GM12878 (cell line): ENCODE results near the gene MAML3. TPM values are rescaled to one million over a fixed set of nuclear protein-coding genes. Genes with fewer than 3 reads are reported as not detected.

ENCODE experiments used
- ATAC-seq: fragments of 200-7000 bp; cut with Tn5 transposase; 3 replicates; pipeline ENCODE4 v1.9.1; 2020; ENCODE audit warnings: mild to moderate bottlenecking, moderate library complexity
- BruUV-seq: library from RNA; stranded (reverse); fragments of 400-500 nt; replicated peaks from 2 replicates; lab custom pipeline; 2021; lab: Mats Ljungman, UMichigan
- CTCF ChIA-PET: fragments of 300-600 bp; sonication (Branson Sonifier 250); formaldehyde crosslinking; extraction: SDS; loops from one replicate; lab custom pipeline; 2021; ENCODE audit warnings: inconsistent platforms; lab: Yijun Ruan, JAX
- POLR2A ChIA-PET: fragments of 350-600 bp; formaldehyde crosslinking; extraction: SDS; loops from one replicate; lab custom pipeline; 2021; ENCODE audit warnings: inconsistent platforms; lab: Charles Lee
- RAD21 ChIA-PET: fragments of 300-600 bp; sonication (Branson Sonifier 250); formaldehyde crosslinking; loops from one replicate; lab custom pipeline; 2023; ENCODE audit warnings: antibody characterized with exemption; ENCODE audit not compliant: unreplicated experiment; lab: Charles Lee
- SMC1A ChIA-PET: fragments of 300-600 bp; sonication (Branson Sonifier 250); formaldehyde crosslinking; loops from one replicate; lab custom pipeline; 2023; ENCODE audit not compliant: unreplicated experiment, uncharacterized antibody; lab: Charles Lee
- DNase-seq: peaks from one replicate; pipeline ENCODE4 v3.0.0-alpha.2; 2011; ENCODE audit warnings: low read depth, low spot score
- FAIRE-seq: peaks from 3 replicates; lab custom pipeline; 2011; peaks lifted over from hg19 to GRCh38; lab: Jason Lieb, UNC
- H2AFZ ChIP-seq: 2 replicates; pipeline ENCODE4 v1.6.0; 2011; ENCODE audit warnings: low read depth, low read length, control low read depth; ENCODE audit not compliant: control insufficient read depth
- H3K27ac ChIP-seq: 2 replicates; pipeline ENCODE4 v1.5.1; 2011; ENCODE audit warnings: control low read depth; ENCODE audit not compliant: control insufficient read depth, insufficient read depth
- H3K27me3 ChIP-seq, 2 experiments: replicated peaks in 1 of 2; 2 replicates each; pipeline versions ENCODE4 v1.6.0 to v1.6.1; 2011; ENCODE audit warnings: low read length in 1 of 2; ENCODE audit not compliant: control insufficient read depth in 2 of 2, insufficient read depth in 2 of 2
- H3K36me3 ChIP-seq, 2 experiments: 2 replicates each; pipeline ENCODE4 v1.5.1; 2011; ENCODE audit warnings: low read length in 1 of 2; ENCODE audit not compliant: control insufficient read depth in 2 of 2, insufficient read depth in 2 of 2
- H3K4me1 ChIP-seq: 2 replicates; pipeline ENCODE4 v1.6.1; 2011; ENCODE audit warnings: mild to moderate bottlenecking, low read length, moderate library complexity, mixed read lengths; ENCODE audit not compliant: control insufficient read depth, insufficient read depth
- H3K4me2 ChIP-seq: 2 replicates; pipeline ENCODE4 v1.6.0; 2011; ENCODE audit warnings: control low read depth; ENCODE audit not compliant: control insufficient read depth, insufficient read depth
- H3K4me3 ChIP-seq: fragments of 200-600 bp; sonication (generic); 2 replicates; pipeline ENCODE4 v1.5.1; 2016
- H3K79me2 ChIP-seq: 2 replicates; pipeline ENCODE4 v1.6.0; 2011; ENCODE audit warnings: low read length; ENCODE audit not compliant: control insufficient read depth, insufficient read depth
- H3K9ac ChIP-seq: 2 replicates; pipeline ENCODE4 v1.8.0; 2011; ENCODE audit warnings: low read length, control low read depth, mixed read lengths; ENCODE audit not compliant: control insufficient read depth, insufficient read depth
- H3K9me3 ChIP-seq: replicated peaks from 3 replicates; pipeline ENCODE4 v1.5.1; 2011; ENCODE audit warnings: mild to moderate bottlenecking, low read length; ENCODE audit not compliant: control insufficient read depth, insufficient read depth
- H4K20me1 ChIP-seq: 2 replicates; pipeline ENCODE4 v1.6.0; 2011; ENCODE audit not compliant: control insufficient read depth, insufficient read depth
- CEBPB ChIP-seq, 2 experiments: fragments of 150-350 bp in 1 of 2; IDR thresholded peaks; 2 replicates each; pipeline ENCODE4 v1.6.1; 2012 to 2014; ENCODE audit warnings: low read depth in 2 of 2, low read length in 2 of 2, borderline replicate concordance in 1 of 2, inconsistent platforms in 1 of 2
- IKZF1 ChIP-seq: fragments of 450-650 bp; conservative IDR thresholded peaks from 2 replicates; pipeline ENCODE4 v1.6.1; 2017; ENCODE audit warnings: antibody characterized with exemption, mild to moderate bottlenecking
- IKZF2 ChIP-seq, 2 experiments: fragments of 450-650 bp; IDR thresholded peaks; 2 replicates each; pipeline ENCODE4 v1.6.1; 2017; ENCODE audit warnings: mild to moderate bottlenecking in 2 of 2, moderate library complexity in 2 of 2
- KAT2A ChIP-seq: conservative IDR thresholded peaks from 2 replicates; pipeline ENCODE4 v1.6.1; 2011; ENCODE audit warnings: low read depth, low read length; ENCODE audit not compliant: control insufficient read depth
- NBN ChIP-seq: fragments of 450-650 bp; IDR thresholded peaks from 2 replicates; pipeline ENCODE4 v1.6.1; 2016
- NR2F1 ChIP-seq: fragments of 450-650 bp; conservative IDR thresholded peaks from 2 replicates; pipeline ENCODE4 v1.6.1; 2017; ENCODE audit warnings: mild to moderate bottlenecking
- PAX5 ChIP-seq: IDR thresholded peaks from 2 replicates; pipeline ENCODE4 v1.6.1; 2011; ENCODE audit warnings: low read depth, low read length, borderline replicate concordance
- TCF3 ChIP-seq: IDR thresholded peaks from 2 replicates; pipeline ENCODE4 v1.6.1; 2012; ENCODE audit warnings: low read depth, mild to moderate bottlenecking, low read length, borderline replicate concordance; ENCODE audit not compliant: insufficient read depth
- ZNF24 ChIP-seq: fragments of 450-650 bp; IDR thresholded peaks from 2 replicates; pipeline ENCODE4 v1.6.1; 2017; ENCODE audit warnings: antibody characterized with exemption, mild to moderate bottlenecking
- WGBS: methylation state at CpG from one replicate; pipeline ENCODE4 v1.1.6; 2016; ENCODE audit warnings: low lambda C conversion rate; ENCODE audit not compliant: insufficient replicate concordance, insufficient coverage; ENCODE audit errors: missing lambda C conversion rate; 5-methylcytosine and 5-hydroxymethylcytosine counted together
- in situ Hi-C: fragments of 300-500 bp; cut with MboI; formaldehyde crosslinking; loops from 9 replicates; pipeline ENCODE4 v1.14.3; 2018; ENCODE audit warnings: mixed read lengths
- intact Hi-C: fragments of 100-400 bp; cut with micrococcal nuclease; formaldehyde crosslinking; loops from one replicate; pipeline ENCODE4 v1.14.2; 2022; ENCODE audit not compliant: unreplicated experiment
- polyA plus RNA-seq, 11 experiments: library from polyadenylated mRNA; depleted of rRNA in 4 of 11; unstranded in 6 of 11; stranded (reverse) in 5 of 11; fragments of >200 nt; fragmentation: Nextera tagmentation in 4 of 11; fragmentation: Illumina TruSeq in 1 of 11; extraction: Ambion mirVana in 4 of 11; extraction: Trizol in 1 of 11; gene quantifications; 1 replicate in 1 of 11; 2 replicates in 10 of 11; pipeline versions ENCODE4 v1.2.1 to v1.2.3, GENCODE V29; 2011 to 2016; ENCODE audit warnings: inconsistent platforms in 2 of 11, missing spikeins in 2 of 11, low read depth in 1 of 11
- total RNA-seq, 4 experiments: library from RNA; depleted of rRNA in 3 of 4; stranded (reverse); fragments of >200 nt in 3 of 4; fragmentation: Illumina TruSeq in 1 of 4; extraction: Trizol in 1 of 4; gene quantifications; 2 replicates each; pipeline versions ENCODE4 v1.2.1 to v1.2.3, GENCODE V29; 2013 to 2021
- TF ChIP-seq, protein P1 (sequence below): fragments of 450-650 bp; IDR thresholded peaks from 2 replicates; pipeline ENCODE4 v1.6.1; 2017; ENCODE audit warnings: antibody characterized with exemption, mild to moderate bottlenecking, moderate library complexity
- TF ChIP-seq, protein P2 (sequence below): fragments of 450-650 bp; IDR thresholded peaks from 2 replicates; pipeline ENCODE4 v1.6.1; 2017; ENCODE audit warnings: mild to moderate bottlenecking, low read depth, inconsistent platforms; ENCODE audit not compliant: poor library complexity, severe bottlenecking
- TF ChIP-seq, protein P3 (sequence below): IDR thresholded peaks from 2 replicates; pipeline ENCODE4 v1.6.1; 2012; ENCODE audit warnings: low read depth, low read length, improper control_type of control experiment

MAML3 gene
- total and polyA plus RNA-seq, 10 of the 15 experiments (the other 5 are each of a cell fraction or from before 2014, with no cell fraction given), result under 0.01 to 0.53 (median 0.06) TPM; not detected in 2

DNA sequence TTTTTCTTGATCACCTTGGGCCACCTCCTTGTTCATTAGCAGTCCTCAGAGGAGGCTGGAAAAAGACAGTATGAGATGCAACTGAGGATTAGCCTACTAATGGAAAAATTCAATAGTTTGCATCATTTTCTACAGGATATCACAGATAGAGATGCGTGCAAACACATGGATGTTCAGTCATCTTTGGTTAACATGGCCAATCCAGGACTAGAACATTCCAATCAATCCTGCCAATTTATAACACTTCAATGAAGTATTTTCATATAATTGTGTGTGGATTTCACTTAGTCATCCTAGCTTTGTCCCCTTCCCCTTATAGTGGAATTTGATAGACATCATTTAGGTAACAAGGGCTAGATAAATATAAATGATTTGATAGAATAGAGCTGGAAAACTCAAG, 42.7 kb downstream of the MAML3 start:
- H3K27ac ChIP-seq, result no peak overlapping the region
- in situ Hi-C loops, result no loop called here
- no peaks in the 10 kb centered on the region for H3K79me2 ChIP-seq
- RAD21 ChIA-PET, result no interaction called here
- peaks cover 0 to 2% of the 10 kb centered on the region in 2 experiments; a peak in 2 of 4 replicates for H3K27me3 ChIP-seq
- no peak for TF ChIP-seq IKZF2 (IDR thresholded peaks at IDR 0.05)
- TF ChIP-seq IKZF1, result no peak
- no peak for TF ChIP-seq CEBPB (IDR thresholded peaks at IDR 0.05; ENCODE audit: borderline replicate concordance in 1 of 2, low read depth in 2 of 2, low read length in 2 of 2)
- no peak for TF ChIP-seq NR2F1
- no peak for TF ChIP-seq TCF3
- TF ChIP-seq, protein P1, sequence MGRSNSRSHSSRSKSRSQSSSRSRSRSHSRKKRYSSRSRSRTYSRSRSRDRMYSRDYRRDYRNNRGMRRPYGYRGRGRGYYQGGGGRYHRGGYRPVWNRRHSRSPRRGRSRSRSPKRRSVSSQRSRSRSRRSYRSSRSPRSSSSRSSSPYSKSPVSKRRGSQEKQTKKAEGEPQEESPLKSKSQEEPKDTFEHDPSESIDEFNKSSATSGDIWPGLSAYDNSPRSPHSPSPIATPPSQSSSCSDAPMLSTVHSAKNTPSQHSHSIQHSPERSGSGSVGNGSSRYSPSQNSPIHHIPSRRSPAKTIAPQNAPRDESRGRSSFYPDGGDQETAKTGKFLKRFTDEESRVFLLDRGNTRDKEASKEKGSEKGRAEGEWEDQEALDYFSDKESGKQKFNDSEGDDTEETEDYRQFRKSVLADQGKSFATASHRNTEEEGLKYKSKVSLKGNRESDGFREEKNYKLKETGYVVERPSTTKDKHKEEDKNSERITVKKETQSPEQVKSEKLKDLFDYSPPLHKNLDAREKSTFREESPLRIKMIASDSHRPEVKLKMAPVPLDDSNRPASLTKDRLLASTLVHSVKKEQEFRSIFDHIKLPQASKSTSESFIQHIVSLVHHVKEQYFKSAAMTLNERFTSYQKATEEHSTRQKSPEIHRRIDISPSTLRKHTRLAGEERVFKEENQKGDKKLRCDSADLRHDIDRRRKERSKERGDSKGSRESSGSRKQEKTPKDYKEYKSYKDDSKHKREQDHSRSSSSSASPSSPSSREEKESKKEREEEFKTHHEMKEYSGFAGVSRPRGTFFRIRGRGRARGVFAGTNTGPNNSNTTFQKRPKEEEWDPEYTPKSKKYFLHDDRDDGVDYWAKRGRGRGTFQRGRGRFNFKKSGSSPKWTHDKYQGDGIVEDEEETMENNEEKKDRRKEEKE, result no peak
- no peak for TF ChIP-seq KAT2A
- no peak for TF ChIP-seq ZNF24
- TF ChIP-seq PAX5, result no peak
- TF ChIP-seq, protein P2, sequence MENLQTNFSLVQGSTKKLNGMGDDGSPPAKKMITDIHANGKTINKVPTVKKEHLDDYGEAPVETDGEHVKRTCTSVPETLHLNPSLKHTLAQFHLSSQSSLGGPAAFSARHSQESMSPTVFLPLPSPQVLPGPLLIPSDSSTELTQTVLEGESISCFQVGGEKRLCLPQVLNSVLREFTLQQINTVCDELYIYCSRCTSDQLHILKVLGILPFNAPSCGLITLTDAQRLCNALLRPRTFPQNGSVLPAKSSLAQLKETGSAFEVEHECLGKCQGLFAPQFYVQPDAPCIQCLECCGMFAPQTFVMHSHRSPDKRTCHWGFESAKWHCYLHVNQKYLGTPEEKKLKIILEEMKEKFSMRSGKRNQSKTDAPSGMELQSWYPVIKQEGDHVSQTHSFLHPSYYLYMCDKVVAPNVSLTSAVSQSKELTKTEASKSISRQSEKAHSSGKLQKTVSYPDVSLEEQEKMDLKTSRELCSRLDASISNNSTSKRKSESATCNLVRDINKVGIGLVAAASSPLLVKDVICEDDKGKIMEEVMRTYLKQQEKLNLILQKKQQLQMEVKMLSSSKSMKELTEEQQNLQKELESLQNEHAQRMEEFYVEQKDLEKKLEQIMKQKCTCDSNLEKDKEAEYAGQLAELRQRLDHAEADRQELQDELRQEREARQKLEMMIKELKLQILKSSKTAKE, result no peak
- TF ChIP-seq NBN, result no peak
- TF ChIP-seq, protein P3, sequence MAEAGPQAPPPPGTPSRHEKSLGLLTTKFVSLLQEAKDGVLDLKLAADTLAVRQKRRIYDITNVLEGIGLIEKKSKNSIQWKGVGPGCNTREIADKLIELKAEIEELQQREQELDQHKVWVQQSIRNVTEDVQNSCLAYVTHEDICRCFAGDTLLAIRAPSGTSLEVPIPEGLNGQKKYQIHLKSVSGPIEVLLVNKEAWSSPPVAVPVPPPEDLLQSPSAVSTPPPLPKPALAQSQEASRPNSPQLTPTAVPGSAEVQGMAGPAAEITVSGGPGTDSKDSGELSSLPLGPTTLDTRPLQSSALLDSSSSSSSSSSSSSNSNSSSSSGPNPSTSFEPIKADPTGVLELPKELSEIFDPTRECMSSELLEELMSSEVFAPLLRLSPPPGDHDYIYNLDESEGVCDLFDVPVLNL, result no peak
- TF ChIP-seq, all 136 proteins: peak for 0
- FAIRE-seq (no peak), ATAC-seq (no peak), DNase-seq (no peak)
- no peaks in the 10 kb centered on the region; the same call in 2 of the 3 replicates for H3K9me3 ChIP-seq
- BruUV-seq, result no TSS peak
- ChIA-PET POLR2A (no interaction called here), SMC1A (no interaction called here), CTCF (no interaction called here)
- no peak overlapping the region for H3K9ac ChIP-seq
- H4K20me1 ChIP-seq, result no peaks in the 10 kb centered on the region
- no peak overlapping the region for H2AFZ ChIP-seq
- H3K36me3 ChIP-seq, result no peaks in the 10 kb centered on the region
- no peak overlapping the region for H3K4me2 ChIP-seq
- peaks cover 3% of the 10 kb centered on the region; the same call in 1 of the 2 replicates for H3K4me1 ChIP-seq
- intact Hi-C loops, result no loop called here
- WGBS, result 56% methylated on average over 1 of the region's 1 CpG
- no peak overlapping the region for H3K4me3 ChIP-seq
